HepG2 (cell line): ENCODE measurements around the gene ITGB1. TPM values are rescaled to one million over a fixed set of nuclear protein-coding genes. Genes with fewer than 3 reads are reported as not detected.
"Not testable (repeated sequence)": the region's sequence is repeated elsewhere in the genome, so short reads cannot be mapped to it uniquely, and the experiment has no call there.

Experiments
- ATAC-seq: fragments of 200-7000 bp; cut with Tn5 transposase; 3 replicates; pipeline ENCODE4 v1.9.1; 2020; ENCODE audit warnings: mild to moderate bottlenecking, moderate library complexity
- BruUV-seq: library from RNA; stranded (reverse); fragments of 400-500 nt; replicated peaks from 2 replicates; lab custom pipeline; 2021; lab: Mats Ljungman, UMichigan
- CTCF ChIA-PET: fragments of 300-600 bp; formaldehyde crosslinking; extraction: SDS; loops from one replicate; lab custom pipeline; 2021; ENCODE audit warnings: low total read pairs, inconsistent platforms, low intra/inter-chr PET ratio; lab: Yijun Ruan, JAX
- POLR2A ChIA-PET: fragments of 350-600 bp; sonication (Branson Sonifier 250); formaldehyde crosslinking; loops from one replicate; lab custom pipeline; 2020; ENCODE audit warnings: antibody characterized with exemption, inconsistent platforms; lab: Yijun Ruan, JAX
- DNase-seq: peaks from one replicate; pipeline ENCODE4 v3.0.0-alpha.2; 2015; ENCODE audit warnings: low spot score
- FAIRE-seq: peaks from 3 replicates; lab custom pipeline; 2011; peaks lifted over from hg19 to GRCh38; lab: Jason Lieb, UNC
- H2AFZ ChIP-seq: one replicate; pipeline ENCODE4 v1.6.1; 2011; ENCODE audit warnings: low read length, inconsistent platforms
- H3K27ac ChIP-seq: fragments of 300-600 bp; 3 replicates; pipeline ENCODE4 v1.8.0; 2011; ENCODE audit warnings: mixed run types, mild to moderate bottlenecking, mixed read lengths, low read length, inconsistent platforms; ENCODE audit not compliant: insufficient read depth; ENCODE audit errors: extremely low read length
- H3K27me3 ChIP-seq, 2 experiments: fragments of 200-600 bp in 1 of 2; 2 replicates in 1 of 2; 3 replicates in 1 of 2; pipeline versions ENCODE4 v1.6.0 to v1.8.0; 2011; ENCODE audit warnings: low read length in 2 of 2, mild to moderate bottlenecking in 2 of 2, moderate library complexity in 2 of 2, inconsistent platforms in 1 of 2; ENCODE audit not compliant: insufficient read depth in 2 of 2, control insufficient read depth in 1 of 2
- H3K36me3 ChIP-seq, 2 experiments: fragments of 200-600 bp in 1 of 2; replicated peaks in 1 of 2; 2 replicates in 1 of 2; 3 replicates in 1 of 2; pipeline versions ENCODE4 v1.5.1 to v1.8.0; 2011; ENCODE audit warnings: low read length in 2 of 2, inconsistent platforms in 1 of 2; ENCODE audit not compliant: insufficient read depth in 2 of 2, control insufficient read depth in 1 of 2
- H3K4me1 ChIP-seq: 2 replicates; pipeline ENCODE4 v1.5.1; 2012; ENCODE audit warnings: low read length, inconsistent platforms; ENCODE audit not compliant: insufficient read depth
- H3K4me2 ChIP-seq: 2 replicates; pipeline ENCODE4 v1.6.0; 2011; ENCODE audit warnings: low read depth, low read length, inconsistent platforms
- H3K4me3 ChIP-seq, 3 experiments: fragments of 200-600 bp in 1 of 3; sonication (generic), shearing (Covaris generic) in 1 of 3; replicated peaks in 1 of 3; 2 replicates each; pipeline ENCODE4 v1.5.1; 2011 to 2016; ENCODE audit warnings: low read length in 3 of 3, inconsistent platforms in 2 of 3, low read depth in 2 of 3, mild to moderate bottlenecking in 2 of 3, control low read depth in 1 of 3, mixed read lengths in 1 of 3; ENCODE audit not compliant: insufficient read depth in 1 of 3
- H3K79me2 ChIP-seq: one replicate; pipeline ENCODE4 v1.6.1; 2011; ENCODE audit warnings: low read length, inconsistent platforms; ENCODE audit not compliant: insufficient read depth
- H3K9ac ChIP-seq: 2 replicates; pipeline ENCODE4 v1.6.0; 2011; ENCODE audit warnings: mild to moderate bottlenecking, low read depth, low read length, inconsistent platforms; ENCODE audit not compliant: insufficient read depth
- H3K9me3 ChIP-seq: 2 replicates; pipeline ENCODE4 v1.5.1; 2012; ENCODE audit warnings: mild to moderate bottlenecking, low read length
- H4K20me1 ChIP-seq: 2 replicates; pipeline ENCODE4 v1.6.0; 2011; ENCODE audit warnings: inconsistent platforms, mild to moderate bottlenecking, low read length, moderate library complexity; ENCODE audit not compliant: insufficient read depth
- GTF2F1 ChIP-seq: fragments of 150-350 bp; IDR thresholded peaks from 2 replicates; pipeline ENCODE4 v1.6.1; 2014; ENCODE audit warnings: low read length
- ISX ChIP-seq: sonication (generic); formaldehyde crosslinking; conservative IDR thresholded peaks from 2 replicates; pipeline ENCODE4 v1.5.0; 2020; ENCODE audit warnings: missing genetic modification reagents
- PITX1 ChIP-seq: sonication (generic); formaldehyde crosslinking; IDR thresholded peaks from 2 replicates; pipeline ENCODE4 v1.5.1; 2020; ENCODE audit warnings: mild to moderate bottlenecking, missing genetic modification reagents
- SALL1 ChIP-seq: sonication (generic); formaldehyde crosslinking; IDR thresholded peaks from 2 replicates; pipeline ENCODE4 v1.8.0; 2022; ENCODE audit warnings: mild to moderate bottlenecking, missing genetic modification reagents
- SRF ChIP-seq: IDR thresholded peaks from 2 replicates; pipeline ENCODE4 v1.6.1; 2011; ENCODE audit warnings: mild to moderate bottlenecking, low read depth, low read length, moderate library complexity
- YY1 ChIP-seq: IDR thresholded peaks from 2 replicates; pipeline ENCODE4 v1.6.1; 2011; ENCODE audit warnings: low read length, low read depth, moderate library complexity, mild to moderate bottlenecking; ENCODE audit not compliant: insufficient read depth, insufficient replicate concordance
- WGBS: methylation state at CpG from one replicate; pipeline ENCODE4 v1.1.6; 2017; ENCODE audit warnings: low lambda C conversion rate; 5-methylcytosine and 5-hydroxymethylcytosine counted together
- in situ Hi-C: cut with HindIII; loops from 2 replicates; pipeline ENCODE4 v1.10.0; 2017; ENCODE audit warnings: low pct_unique_long_range_greater_than_20kb; ENCODE audit not compliant: extremely low pct_ligation_motif_present
- intact Hi-C: fragments of 100-400 bp; cut with micrococcal nuclease; formaldehyde crosslinking; loops from one replicate; pipeline ENCODE4 v1.10.0; 2022; ENCODE audit not compliant: unreplicated experiment
- polyA plus RNA-seq, 8 experiments: library from polyadenylated mRNA; depleted of rRNA in 3 of 8; stranded (reverse) in 7 of 8; unstranded in 1 of 8; fragments of >200 nt; fragmentation: Illumina TruSeq in 4 of 8; extraction: Trizol in 4 of 8; gene quantifications; 2 replicates each; pipeline versions ENCODE4 v1.2.1 to v1.2.3, GENCODE V29; 2011 to 2016; ENCODE audit warnings: low read depth in 4 of 8, missing spikeins in 1 of 8, mixed read lengths in 1 of 8; ENCODE audit not compliant: insufficient read depth in 1 of 8
- total RNA-seq, 5 experiments: library from RNA; depleted of rRNA; stranded (reverse); fragments of >200 nt; fragmentation: Illumina TruSeq; extraction: Trizol; gene quantifications; 2 replicates each; pipeline ENCODE4 v1.2.3, GENCODE V29; 2016; ENCODE audit warnings: low read depth in 1 of 5
- TF ChIP-seq, protein P1 (sequence below): sonication (generic); formaldehyde crosslinking; IDR thresholded peaks from 2 replicates; pipeline ENCODE4 v1.4.0; 2020; ENCODE audit warnings: missing genetic modification reagents
- TF ChIP-seq, protein P2 (sequence below): sonication (generic); formaldehyde crosslinking; IDR thresholded peaks from 2 replicates; pipeline ENCODE4 v1.5.0; 2020; ENCODE audit warnings: mild to moderate bottlenecking, low read depth, missing genetic modification reagents, borderline replicate concordance
- TF ChIP-seq, protein P3 (sequence below): IDR thresholded peaks from 2 replicates; pipeline ENCODE4 v1.6.1; 2018; ENCODE audit warnings: missing genetic modification reagents, mild to moderate bottlenecking, missing compliant biosample characterization
- TF ChIP-seq, protein P4 (sequence below): sonication (generic); formaldehyde crosslinking; IDR thresholded peaks from 2 replicates; pipeline ENCODE4 v1.8.1; 2023; ENCODE audit warnings: missing genetic modification reagents, mild to moderate bottlenecking, borderline replicate concordance

ITGB1 gene
- total and polyA plus RNA-seq, 2 of the 13 experiments (the other 11 are each of a cell fraction or from before 2014, with no cell fraction given): 190 to 204 TPM

- H3K4me3 ChIP-seq: not testable (repeated sequence)
- H3K36me3 ChIP-seq: peaks cover 6 to 38% of the 10 kb centered on the region in 2 experiments
Observed at GRCh38 chr10:32917817-32918216, 40.2 kb downstream of the ITGB1 start.

DNA sequence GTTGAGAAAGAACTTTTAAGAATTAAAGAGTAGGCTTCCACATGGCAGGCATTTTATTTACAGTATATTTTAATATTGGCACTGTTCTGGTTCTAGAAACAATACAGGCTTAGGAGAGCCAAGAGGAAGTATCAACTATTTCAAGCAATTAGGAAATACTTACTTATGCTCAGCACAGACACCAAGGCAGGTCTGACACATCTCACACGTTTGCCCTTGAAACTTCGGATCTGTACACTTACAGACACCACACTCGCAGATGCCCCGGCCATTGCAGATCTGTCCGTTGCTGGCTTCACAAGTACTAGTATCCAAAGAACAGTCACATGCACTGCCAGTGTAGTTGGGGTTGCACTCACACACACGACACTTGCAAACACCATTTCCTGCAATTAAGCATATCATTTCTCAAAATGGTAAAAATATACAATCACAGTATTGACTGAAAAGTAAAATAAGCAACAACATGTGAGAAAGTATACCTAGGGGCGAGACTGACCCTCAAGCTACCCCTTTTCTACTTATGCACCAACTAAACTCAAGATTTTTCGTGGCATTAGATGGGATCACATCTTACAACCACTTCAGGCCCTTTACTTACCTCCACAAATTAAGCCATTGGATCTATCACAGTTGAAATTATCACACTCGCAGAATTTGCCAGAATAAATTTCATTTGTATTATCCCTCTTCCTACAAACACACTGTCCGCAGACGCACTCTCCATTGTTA lies 46.6 kb downstream of the ITGB1 start:
- Histone ChIP-seq H3K4me1 (peaks cover 7% of the 10 kb centered on the region; the same call in 1 of the 2 replicates), H3K4me3 (no peak overlapping the region), H2AFZ (no peak overlapping the region), H4K20me1 (no peaks in the 10 kb centered on the region), H3K27ac (no peak overlapping the region), H3K79me2 (no peaks in the 10 kb centered on the region), H3K9ac (no peak overlapping the region), H3K9me3 (no peaks in the 10 kb centered on the region), H3K36me3 (peaks cover 9 to 38% of the 10 kb centered on the region in 2 experiments), H3K27me3 (no peaks in the 10 kb centered on the region), H3K4me2 (no peak overlapping the region)
- DNase-seq (no peak), FAIRE-seq (no peak), ATAC-seq (no peak)
- ChIA-PET POLR2A (no interaction called here), CTCF (no interaction called here)
- WGBS: 96% methylated on average over 11 of the region's 11 CpGs
- intact Hi-C loops (no loop called here), in situ Hi-C loops (no loop called here)
- BruUV-seq: no TSS peak
- TF ChIP-seq SALL1 (no peak), YY1 (no peak), GTF2F1 (no peak), PITX1 (CRISPR knock-in tag) (no peak), ISX (no peak), SRF (no peak)
- TF ChIP-seq, protein P1, sequence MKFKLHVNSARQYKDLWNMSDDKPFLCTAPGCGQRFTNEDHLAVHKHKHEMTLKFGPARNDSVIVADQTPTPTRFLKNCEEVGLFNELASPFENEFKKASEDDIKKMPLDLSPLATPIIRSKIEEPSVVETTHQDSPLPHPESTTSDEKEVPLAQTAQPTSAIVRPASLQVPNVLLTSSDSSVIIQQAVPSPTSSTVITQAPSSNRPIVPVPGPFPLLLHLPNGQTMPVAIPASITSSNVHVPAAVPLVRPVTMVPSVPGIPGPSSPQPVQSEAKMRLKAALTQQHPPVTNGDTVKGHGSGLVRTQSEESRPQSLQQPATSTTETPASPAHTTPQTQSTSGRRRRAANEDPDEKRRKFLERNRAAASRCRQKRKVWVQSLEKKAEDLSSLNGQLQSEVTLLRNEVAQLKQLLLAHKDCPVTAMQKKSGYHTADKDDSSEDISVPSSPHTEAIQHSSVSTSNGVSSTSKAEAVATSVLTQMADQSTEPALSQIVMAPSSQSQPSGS: no peak
- TF ChIP-seq, protein P2, sequence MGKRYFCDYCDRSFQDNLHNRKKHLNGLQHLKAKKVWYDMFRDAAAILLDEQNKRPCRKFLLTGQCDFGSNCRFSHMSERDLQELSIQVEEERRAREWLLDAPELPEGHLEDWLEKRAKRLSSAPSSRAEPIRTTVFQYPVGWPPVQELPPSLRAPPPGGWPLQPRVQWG: no peak
- TF ChIP-seq, protein P3, sequence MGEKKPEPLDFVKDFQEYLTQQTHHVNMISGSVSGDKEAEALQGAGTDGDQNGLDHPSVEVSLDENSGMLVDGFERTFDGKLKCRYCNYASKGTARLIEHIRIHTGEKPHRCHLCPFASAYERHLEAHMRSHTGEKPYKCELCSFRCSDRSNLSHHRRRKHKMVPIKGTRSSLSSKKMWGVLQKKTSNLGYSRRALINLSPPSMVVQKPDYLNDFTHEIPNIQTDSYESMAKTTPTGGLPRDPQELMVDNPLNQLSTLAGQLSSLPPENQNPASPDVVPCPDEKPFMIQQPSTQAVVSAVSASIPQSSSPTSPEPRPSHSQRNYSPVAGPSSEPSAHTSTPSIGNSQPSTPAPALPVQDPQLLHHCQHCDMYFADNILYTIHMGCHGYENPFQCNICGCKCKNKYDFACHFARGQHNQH (CRISPR knock-in tag): no peak
- TF ChIP-seq, protein P4, sequence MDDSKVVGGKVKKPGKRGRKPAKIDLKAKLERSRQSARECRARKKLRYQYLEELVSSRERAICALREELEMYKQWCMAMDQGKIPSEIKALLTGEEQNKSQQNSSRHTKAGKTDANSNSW (CRISPR knock-in tag): no peak

More at GRCh38 chr10:32917817-32918216, 40.2 kb downstream of the ITGB1 start:
- H3K9ac ChIP-seq, DNase-seq, H3K27ac ChIP-seq, in situ Hi-C loops, H3K4me2 ChIP-seq, intact Hi-C loops, H2AFZ ChIP-seq, ATAC-seq, H4K20me1 ChIP-seq, H3K9me3 ChIP-seq, H3K27me3 ChIP-seq, BruUV-seq, POLR2A ChIA-PET, H3K79me2 ChIP-seq, FAIRE-seq, CTCF ChIA-PET, H3K4me1 ChIP-seq: not testable (repeated sequence)
- 89% methylated on average over 5 of the region's 5 CpGs for WGBS
